Lower leg skin (tissue), 4 donors: Measurements from ENCODE around the gene TMEM161B. TPM values are rescaled to one million over a fixed set of nuclear protein-coding genes. Genes with fewer than 3 reads are reported as not detected.

ENCODE experiments used
- DNase-seq, 2 donors: peaks; one replicate each; pipeline ENCODE4 v3.0.0-alpha.2; 2019; ENCODE audit warnings: low spot score in 2 of 2
- H3K4me3 ChIP-seq: fragments of 200-600 bp; sonication (generic); 2 replicates; pipeline ENCODE4 v1.5.1; 2017; ENCODE audit warnings: mild to moderate bottlenecking, low read depth; ENCODE audit not compliant: poor library complexity, severe bottlenecking
- CTCF ChIP-seq, 3 donors: fragments of 450-650 bp; IDR thresholded peaks; one replicate each; pipeline ENCODE4 v1.5.1; 2016; ENCODE audit warnings: antibody characterized with exemption in 3 of 3, mild to moderate bottlenecking in 3 of 3, moderate library complexity in 2 of 3
- POLR2A ChIP-seq, 2 donors: fragments of 450-650 bp; IDR thresholded peaks; one replicate each; pipeline ENCODE4 v1.6.1; 2016 to 2017; ENCODE audit warnings: antibody characterized with exemption in 2 of 2, mild to moderate bottlenecking in 1 of 2, moderate library complexity in 1 of 2
- WGBS, 2 donors: methylation state at CpG; one replicate each; pipeline ENCODE4 v1.1.5; 2018; 5-methylcytosine and 5-hydroxymethylcytosine counted together
- intact Hi-C: fragments of 100-400 bp; cut with DNase I; formaldehyde crosslinking; loops from one replicate; pipeline ENCODE4 v1.15.0; 2023; ENCODE audit warnings: low total_unique reads
- total RNA-seq, 4 donors: library from RNA; depleted of rRNA; stranded (reverse); fragments of >200 nt; gene quantifications; one replicate each; pipeline ENCODE4 v1.1.0, GENCODE V29; 2016

TMEM161B gene
- total RNA-seq, 4 donors from 2014 or later, result 9.1 to 14.1 (median 10.2) TPM

DNA sequence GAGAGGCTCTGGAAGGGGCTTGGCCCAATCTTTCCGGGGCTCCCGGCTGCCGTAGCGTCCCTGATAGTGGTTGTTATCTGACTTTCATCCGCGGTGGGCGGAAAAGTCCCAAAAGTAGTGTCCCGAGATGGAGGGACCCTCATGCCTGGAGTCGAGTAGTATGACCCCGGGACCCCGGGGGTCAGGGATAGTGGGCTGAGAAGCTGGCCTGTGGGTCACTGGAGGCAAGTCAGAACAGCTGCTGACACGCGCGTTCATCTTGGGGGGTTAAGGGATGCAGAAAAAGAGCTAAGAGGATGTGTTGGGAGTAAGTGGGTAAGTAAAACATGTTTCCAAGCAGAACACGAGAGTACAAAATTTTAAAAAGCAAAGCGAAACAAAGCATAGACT, 123.4 kb downstream of the TMEM161B start:
- intact Hi-C loops, result loop anchor here (10.0 kb wide), 1 partner anchor 540 kb away; no protein-coding TSS in a partner anchor
- no peak overlapping the region for H3K4me3 ChIP-seq
- no peak for TF ChIP-seq CTCF (IDR thresholded peaks at IDR 0.05)
- TF ChIP-seq POLR2A (IDR thresholded peaks at IDR 0.05), result no peak
- no peak for DNase-seq
- 7 to 21% methylated on average over 16 of the region's 16 CpGs for WGBS, 2 donors
